ENCODE measurements around the gene LRRC2. TPM values are rescaled to one million over a fixed set of nuclear protein-coding genes. Genes with fewer than 3 reads are reported as not detected.

LRRC2 gene
- total and polyA plus RNA-seq, 9 of the 15 experiments (the other 6 are each of a cell fraction or from before 2014, with no cell fraction given) = 0.01 to 0.04 (median 0.03) TPM; not detected in 5

DNA sequence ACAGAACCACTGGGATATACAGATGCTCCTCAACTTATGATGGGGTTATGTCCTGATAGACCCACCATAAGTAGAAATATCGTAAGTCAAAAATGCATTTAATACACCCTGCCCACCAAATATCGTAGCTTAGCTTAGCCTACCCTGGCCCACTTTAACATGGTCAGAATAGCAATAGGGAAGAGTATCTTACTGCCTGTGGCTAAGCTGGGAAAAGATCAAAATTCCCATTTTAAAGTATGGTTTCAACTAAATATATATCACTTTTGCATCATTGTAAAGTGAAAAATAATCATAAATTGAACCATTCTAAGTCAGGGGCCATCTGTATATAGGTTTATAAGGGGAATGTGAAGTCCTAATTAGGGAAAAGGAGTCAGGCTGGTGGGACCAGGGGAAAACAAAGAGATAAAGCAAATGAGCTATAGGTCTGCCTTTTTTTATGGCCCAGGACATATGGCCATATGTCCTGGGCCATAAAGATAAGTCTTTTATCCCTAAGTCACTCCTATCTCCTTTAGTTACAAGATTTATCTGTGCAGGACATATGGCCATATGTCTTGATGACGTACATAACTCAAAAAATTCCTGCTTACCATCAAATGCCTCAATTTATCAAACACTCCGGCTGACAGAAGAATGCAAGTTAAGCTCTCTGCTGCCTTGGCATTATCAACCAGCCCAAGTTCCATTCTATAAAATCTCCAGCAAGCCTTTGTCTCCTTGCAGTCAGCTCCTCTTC is 57.1 kb downstream of the LRRC2 start (continued):
- TF ChIP-seq, protein P1, sequence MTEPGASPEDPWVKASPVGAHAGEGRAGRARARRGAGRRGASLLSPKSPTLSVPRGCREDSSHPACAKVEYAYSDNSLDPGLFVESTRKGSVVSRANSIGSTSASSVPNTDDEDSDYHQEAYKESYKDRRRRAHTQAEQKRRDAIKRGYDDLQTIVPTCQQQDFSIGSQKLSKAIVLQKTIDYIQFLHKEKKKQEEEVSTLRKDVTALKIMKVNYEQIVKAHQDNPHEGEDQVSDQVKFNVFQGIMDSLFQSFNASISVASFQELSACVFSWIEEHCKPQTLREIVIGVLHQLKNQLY (CRISPR knock-in tag; conservative IDR thresholded peaks at IDR 0.05) = no peak
- TF ChIP-seq PHB2 (IDR thresholded peaks at IDR 0.05; ENCODE audit: low read depth) (peak; percentile 99), XRCC3 (IDR thresholded peaks at IDR 0.05) (no peak), MIER1 (IDR thresholded peaks at IDR 0.05; ENCODE audit: low read depth) (no peak), CBX1 (IDR thresholded peaks at IDR 0.05; ENCODE audit: low read depth) (no peak), LARP7 (IDR thresholded peaks at IDR 0.05) (no peak), KHSRP (IDR thresholded peaks at IDR 0.05) (peak; percentile 97)
- TF ChIP-seq, protein P2, sequence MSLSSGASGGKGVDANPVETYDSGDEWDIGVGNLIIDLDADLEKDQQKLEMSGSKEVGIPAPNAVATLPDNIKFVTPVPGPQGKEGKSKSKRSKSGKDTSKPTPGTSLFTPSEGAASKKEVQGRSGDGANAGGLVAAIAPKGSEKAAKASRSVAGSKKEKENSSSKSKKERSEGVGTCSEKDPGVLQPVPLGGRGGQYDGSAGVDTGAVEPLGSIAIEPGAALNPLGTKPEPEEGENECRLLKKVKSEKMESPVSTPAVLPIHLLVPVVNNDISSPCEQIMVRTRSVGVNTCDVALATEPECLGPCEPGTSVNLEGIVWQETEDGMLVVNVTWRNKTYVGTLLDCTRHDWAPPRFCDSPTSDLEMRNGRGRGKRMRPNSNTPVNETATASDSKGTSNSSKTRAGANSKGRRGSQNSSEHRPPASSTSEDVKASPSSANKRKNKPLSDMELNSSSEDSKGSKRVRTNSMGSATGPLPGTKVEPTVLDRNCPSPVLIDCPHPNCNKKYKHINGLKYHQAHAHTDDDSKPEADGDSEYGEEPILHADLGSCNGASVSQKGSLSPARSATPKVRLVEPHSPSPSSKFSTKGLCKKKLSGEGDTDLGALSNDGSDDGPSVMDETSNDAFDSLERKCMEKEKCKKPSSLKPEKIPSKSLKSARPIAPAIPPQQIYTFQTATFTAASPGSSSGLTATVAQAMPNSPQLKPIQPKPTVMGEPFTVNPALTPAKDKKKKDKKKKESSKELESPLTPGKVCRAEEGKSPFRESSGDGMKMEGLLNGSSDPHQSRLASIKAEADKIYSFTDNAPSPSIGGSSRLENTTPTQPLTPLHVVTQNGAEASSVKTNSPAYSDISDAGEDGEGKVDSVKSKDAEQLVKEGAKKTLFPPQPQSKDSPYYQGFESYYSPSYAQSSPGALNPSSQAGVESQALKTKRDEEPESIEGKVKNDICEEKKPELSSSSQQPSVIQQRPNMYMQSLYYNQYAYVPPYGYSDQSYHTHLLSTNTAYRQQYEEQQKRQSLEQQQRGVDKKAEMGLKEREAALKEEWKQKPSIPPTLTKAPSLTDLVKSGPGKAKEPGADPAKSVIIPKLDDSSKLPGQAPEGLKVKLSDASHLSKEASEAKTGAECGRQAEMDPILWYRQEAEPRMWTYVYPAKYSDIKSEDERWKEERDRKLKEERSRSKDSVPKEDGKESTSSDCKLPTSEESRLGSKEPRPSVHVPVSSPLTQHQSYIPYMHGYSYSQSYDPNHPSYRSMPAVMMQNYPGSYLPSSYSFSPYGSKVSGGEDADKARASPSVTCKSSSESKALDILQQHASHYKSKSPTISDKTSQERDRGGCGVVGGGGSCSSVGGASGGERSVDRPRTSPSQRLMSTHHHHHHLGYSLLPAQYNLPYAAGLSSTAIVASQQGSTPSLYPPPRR (CRISPR knock-in tag; IDR thresholded peaks at IDR 0.05; ENCODE audit: borderline replicate concordance) = no peak
- TF ChIP-seq, protein P3, sequence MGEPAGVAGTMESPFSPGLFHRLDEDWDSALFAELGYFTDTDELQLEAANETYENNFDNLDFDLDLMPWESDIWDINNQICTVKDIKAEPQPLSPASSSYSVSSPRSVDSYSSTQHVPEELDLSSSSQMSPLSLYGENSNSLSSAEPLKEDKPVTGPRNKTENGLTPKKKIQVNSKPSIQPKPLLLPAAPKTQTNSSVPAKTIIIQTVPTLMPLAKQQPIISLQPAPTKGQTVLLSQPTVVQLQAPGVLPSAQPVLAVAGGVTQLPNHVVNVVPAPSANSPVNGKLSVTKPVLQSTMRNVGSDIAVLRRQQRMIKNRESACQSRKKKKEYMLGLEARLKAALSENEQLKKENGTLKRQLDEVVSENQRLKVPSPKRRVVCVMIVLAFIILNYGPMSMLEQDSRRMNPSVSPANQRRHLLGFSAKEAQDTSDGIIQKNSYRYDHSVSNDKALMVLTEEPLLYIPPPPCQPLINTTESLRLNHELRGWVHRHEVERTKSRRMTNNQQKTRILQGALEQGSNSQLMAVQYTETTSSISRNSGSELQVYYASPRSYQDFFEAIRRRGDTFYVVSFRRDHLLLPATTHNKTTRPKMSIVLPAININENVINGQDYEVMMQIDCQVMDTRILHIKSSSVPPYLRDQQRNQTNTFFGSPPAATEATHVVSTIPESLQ (CRISPR knock-in tag; IDR thresholded peaks at IDR 0.05) = no peak
- TF ChIP-seq, protein P4, sequence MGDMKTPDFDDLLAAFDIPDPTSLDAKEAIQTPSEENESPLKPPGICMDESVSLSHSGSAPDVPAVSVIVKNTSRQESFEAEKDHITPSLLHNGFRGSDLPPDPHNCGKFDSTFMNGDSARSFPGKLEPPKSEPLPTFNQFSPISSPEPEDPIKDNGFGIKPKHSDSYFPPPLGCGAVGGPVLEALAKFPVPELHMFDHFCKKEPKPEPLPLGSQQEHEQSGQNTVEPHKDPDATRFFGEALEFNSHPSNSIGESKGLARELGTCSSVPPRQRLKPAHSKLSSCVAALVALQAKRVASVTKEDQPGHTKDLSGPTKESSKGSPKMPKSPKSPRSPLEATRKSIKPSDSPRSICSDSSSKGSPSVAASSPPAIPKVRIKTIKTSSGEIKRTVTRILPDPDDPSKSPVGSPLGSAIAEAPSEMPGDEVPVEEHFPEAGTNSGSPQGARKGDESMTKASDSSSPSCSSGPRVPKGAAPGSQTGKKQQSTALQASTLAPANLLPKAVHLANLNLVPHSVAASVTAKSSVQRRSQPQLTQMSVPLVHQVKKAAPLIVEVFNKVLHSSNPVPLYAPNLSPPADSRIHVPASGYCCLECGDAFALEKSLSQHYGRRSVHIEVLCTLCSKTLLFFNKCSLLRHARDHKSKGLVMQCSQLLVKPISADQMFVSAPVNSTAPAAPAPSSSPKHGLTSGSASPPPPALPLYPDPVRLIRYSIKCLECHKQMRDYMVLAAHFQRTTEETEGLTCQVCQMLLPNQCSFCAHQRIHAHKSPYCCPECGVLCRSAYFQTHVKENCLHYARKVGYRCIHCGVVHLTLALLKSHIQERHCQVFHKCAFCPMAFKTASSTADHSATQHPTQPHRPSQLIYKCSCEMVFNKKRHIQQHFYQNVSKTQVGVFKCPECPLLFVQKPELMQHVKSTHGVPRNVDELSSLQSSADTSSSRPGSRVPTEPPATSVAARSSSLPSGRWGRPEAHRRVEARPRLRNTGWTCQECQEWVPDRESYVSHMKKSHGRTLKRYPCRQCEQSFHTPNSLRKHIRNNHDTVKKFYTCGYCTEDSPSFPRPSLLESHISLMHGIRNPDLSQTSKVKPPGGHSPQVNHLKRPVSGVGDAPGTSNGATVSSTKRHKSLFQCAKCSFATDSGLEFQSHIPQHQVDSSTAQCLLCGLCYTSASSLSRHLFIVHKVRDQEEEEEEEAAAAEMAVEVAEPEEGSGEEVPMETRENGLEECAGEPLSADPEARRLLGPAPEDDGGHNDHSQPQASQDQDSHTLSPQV (IDR thresholded peaks at IDR 0.05) = peak; percentile 38
- TF ChIP-seq, protein P5, sequence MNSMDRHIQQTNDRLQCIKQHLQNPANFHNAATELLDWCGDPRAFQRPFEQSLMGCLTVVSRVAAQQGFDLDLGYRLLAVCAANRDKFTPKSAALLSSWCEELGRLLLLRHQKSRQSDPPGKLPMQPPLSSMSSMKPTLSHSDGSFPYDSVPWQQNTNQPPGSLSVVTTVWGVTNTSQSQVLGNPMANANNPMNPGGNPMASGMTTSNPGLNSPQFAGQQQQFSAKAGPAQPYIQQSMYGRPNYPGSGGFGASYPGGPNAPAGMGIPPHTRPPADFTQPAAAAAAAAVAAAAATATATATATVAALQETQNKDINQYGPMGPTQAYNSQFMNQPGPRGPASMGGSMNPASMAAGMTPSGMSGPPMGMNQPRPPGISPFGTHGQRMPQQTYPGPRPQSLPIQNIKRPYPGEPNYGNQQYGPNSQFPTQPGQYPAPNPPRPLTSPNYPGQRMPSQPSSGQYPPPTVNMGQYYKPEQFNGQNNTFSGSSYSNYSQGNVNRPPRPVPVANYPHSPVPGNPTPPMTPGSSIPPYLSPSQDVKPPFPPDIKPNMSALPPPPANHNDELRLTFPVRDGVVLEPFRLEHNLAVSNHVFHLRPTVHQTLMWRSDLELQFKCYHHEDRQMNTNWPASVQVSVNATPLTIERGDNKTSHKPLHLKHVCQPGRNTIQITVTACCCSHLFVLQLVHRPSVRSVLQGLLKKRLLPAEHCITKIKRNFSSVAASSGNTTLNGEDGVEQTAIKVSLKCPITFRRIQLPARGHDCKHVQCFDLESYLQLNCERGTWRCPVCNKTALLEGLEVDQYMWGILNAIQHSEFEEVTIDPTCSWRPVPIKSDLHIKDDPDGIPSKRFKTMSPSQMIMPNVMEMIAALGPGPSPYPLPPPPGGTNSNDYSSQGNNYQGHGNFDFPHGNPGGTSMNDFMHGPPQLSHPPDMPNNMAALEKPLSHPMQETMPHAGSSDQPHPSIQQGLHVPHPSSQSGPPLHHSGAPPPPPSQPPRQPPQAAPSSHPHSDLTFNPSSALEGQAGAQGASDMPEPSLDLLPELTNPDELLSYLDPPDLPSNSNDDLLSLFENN (IDR thresholded peaks at IDR 0.05; ENCODE audit: low read depth in 2 of 2, low read length in 2 of 2) = peak in 1 of 2 experiments; percentile 99; a peak in 2 of 4 replicates
